ENCODE results near the gene SSR2. TPM values are rescaled to one million over a fixed set of nuclear protein-coding genes. Genes with fewer than 3 reads are reported as not detected.
"Not testable (repeated sequence)": the region's sequence is repeated elsewhere in the genome, so short reads cannot be mapped to it uniquely, and the experiment has no call there.

The SSR2 gene
- total RNA-seq, 1 donor from 2014 or later, result 66.9 TPM

DNA sequence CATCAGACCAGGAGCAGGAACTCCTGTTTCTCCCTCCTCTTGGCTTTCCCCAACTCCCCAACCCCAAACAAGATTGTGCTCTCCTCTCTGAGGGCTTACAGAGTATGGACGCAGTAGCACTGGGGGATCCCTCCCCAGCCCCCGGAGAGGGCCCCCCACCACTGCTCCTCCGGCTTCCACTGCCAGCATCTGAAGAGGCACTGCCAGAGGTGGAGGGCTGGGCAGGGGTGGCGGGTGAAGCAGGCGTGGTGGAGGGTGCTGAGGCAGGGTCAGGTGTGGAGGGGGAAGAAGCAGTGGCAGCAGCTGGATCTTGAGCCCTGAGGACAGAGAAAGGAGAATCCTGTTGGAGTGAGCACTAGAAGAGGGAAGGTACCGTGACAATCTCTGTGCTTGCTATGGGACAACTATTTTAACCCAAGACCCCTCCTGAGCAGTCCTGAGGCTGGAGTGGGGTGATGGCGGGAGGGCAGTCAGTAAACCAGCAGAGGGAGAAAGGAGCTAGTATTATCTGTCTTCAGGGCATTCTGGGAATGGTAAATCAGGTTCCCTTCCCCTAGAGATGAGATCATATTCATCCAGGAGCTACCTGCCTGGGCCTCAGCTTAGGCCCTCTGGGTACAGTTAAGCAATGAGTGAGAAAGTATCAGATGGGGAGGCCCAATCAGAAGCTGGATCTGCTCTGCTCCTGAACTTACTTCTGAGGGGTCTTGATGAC lies 30.4 kb upstream of the SSR2 start:
- intact Hi-C loops (cut with DNase I), result no loop called here
- DNase-seq, result no peak

DNA sequence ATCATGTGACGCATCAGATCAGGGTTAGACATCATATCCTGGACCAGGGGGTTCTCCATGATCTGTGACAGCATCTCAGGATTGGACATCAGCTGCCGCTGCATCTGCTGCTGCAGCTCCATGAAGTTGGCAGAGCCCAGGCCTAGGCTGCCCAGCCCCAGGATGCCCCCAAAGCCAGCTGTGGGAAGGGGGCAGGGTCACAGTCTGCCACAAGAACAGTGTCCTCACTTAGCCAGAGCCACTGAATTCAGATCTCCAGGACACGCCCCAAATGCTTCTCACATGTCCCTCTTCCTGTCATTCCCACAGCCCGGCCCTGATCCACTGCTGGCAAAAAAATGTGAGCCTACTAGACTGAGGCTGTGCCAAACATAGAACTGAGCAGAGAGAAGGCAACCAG lies 29.6 kb upstream of the SSR2 start:
- ATAC-seq (ENCODE audit: poor library complexity) (peak; percentile 6), DNase-seq (peak; percentile 53)
- intact Hi-C loops (cut with DNase I), result no loop called here

More for the DNA sequence above, 30.4 kb upstream of the SSR2 start:
- no peak for ATAC-seq (ENCODE audit: poor library complexity)

DNA sequence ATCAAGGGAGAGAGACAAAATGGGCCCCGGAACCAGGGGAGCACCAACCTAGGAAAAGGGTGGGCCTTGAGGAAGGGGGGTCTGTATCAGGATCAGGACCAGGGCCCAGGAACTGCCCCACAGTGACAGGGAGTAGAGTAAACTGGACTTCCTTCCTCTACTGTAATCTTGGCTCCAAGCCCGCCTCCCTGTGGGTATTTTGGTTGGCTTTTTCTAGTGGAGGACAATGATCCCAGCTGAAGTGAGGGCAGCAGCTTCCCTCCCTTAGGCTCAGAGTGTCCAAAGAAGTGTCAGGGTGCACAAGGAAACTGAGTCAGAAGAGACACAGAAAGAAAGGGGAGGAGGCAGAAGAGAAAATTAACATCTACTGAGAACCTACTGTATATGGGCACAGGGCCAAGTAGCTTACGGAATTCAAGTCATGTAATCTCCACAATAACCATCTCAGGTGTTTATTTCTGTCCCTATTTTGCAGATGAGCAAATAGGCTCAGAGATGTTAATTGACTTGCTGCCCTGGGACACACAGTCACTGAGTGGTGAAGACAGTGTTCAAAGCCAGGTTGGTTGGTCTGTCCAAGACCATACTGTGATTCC lies 28.0 kb upstream of the SSR2 start:
- ATAC-seq (ENCODE audit: poor library complexity) (no peak), DNase-seq (no peak)
- intact Hi-C loops (cut with DNase I), result no loop called here

DNA sequence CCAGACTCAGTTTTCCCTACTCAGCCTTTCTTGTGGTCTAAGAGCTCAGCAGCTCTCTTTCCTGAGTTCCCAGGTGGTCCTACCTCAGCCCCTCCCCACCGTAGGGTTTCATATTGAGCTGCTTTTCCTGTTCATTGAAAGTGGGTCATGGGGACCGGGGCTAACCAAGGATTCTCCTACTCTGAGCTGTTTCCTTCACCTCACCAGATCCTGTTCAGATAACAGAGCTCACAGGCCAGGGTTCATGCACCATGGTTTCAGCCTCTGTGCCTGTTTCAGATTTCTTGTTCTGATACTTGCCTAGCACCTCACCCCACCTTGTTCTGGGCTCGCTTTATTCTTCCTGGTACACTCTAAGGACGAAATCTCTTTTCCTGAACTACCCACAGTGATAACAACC lies 24.3 kb upstream of the SSR2 start:
- ATAC-seq (ENCODE audit: poor library complexity), result no peak
- no peak for DNase-seq
- intact Hi-C loops (cut with DNase I), result no loop called here

DNA sequence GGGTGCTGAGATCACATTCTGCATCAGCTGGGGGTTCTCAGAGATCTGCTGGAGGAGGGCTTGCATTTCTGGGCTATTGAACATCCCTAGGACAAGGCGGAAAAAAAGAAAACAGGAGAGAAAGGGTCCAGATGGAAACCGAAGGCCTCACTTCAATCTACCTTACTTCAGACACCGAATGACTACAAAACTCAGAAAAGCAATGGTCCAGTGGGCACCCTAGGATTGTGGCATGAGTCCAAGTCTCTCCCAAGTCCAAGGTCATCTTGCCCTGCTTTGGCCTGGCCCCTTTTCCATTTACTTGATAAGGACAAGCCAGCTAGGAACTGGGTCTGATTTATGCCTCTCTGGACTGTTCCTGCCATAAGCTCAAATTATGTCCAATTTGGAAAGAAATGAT lies 22.1 kb upstream of the SSR2 start:
- ATAC-seq (ENCODE audit: poor library complexity) (no peak), DNase-seq (no peak)
- intact Hi-C loops (cut with DNase I), result no loop called here

DNA sequence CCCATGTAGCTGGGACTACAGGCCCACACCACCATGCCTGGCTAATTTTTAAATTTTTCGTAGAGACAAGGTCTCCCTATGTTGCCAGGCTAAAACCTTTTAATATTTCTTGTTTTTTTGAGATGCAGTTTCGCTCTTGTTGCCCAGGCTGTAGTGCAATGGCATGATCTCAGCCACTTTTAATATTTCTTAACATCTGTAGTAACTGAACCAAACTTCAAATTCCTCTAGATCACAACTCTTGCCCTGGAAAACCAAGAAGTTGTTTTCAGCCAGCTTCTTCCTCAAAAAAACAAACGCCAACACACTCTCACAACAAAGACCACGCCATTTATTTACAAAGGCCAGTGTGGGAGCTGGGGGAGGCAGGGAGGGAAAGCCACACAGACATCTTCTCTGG lies 14.2 kb upstream of the SSR2 start:
- intact Hi-C loops (cut with DNase I); DNase-seq; ATAC-seq (ENCODE audit: poor library complexity): not testable (repeated sequence)

DNA sequence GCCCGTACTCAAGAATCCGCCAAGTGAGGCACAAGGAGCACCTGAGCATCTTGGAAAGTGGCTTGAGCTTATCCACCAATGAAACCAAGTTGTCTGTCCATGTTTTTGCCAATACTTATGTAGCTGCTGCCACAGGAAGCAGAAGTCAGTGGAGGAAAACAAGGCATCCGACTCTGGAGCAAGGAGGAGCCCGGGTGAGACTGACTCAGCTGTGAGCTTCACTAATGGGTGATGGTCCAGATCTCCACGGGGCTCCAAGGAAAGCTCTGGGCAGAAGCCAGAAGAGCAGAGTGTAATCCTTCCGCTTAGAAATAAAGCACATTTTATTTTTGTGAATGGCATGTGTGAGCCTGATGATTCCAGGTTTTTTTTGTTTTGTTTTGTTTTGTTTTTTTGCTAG lies 12.3 kb upstream of the SSR2 start:
- no peak for ATAC-seq (ENCODE audit: poor library complexity)
- intact Hi-C loops (cut with DNase I), result no loop called here
- DNase-seq, result no peak

DNA sequence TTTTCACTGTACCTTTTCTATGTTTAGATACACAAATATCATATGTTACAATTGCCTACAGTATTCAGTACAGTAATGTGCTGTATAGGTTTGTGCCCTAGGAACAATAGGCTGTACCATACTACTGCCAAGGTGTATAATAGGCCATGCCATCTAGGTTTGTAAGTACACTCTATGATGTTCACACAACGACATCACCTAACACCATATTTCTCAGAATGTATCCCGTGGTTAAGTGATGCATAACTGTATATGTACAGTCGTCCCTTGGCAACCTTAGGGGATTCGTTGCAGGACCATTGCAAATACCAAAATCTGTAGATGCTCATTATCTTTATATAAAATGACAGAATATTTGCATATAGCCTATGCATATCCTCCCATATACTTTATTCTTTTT lies 5.8 kb upstream of the SSR2 start:
- DNase-seq (no peak), ATAC-seq (ENCODE audit: poor library complexity) (no peak)
- intact Hi-C loops (cut with DNase I), result no loop called here

DNA sequence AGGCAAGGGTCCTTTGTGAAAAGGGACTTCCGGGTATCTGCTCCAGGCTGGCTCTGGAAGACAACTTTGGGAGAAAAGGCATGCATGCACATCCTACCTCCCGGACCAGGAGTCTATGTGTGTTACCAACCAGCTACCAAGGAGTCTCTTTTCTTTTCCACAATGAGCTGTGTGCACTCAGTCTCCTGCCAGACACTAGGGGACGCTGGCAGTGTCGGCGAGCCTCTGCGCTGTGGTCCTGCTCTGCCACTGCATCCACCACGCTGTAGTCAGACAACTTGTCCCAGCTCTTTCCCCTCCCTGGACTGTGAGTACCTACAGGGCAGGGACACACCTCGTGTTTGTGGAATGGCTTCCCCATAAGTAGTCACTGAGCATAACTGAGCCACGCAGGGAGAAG lies 5.1 kb upstream of the SSR2 start:
- intact Hi-C loops (cut with DNase I), result no loop called here
- DNase-seq (no peak), ATAC-seq (ENCODE audit: poor library complexity) (peak; percentile 59)

DNA sequence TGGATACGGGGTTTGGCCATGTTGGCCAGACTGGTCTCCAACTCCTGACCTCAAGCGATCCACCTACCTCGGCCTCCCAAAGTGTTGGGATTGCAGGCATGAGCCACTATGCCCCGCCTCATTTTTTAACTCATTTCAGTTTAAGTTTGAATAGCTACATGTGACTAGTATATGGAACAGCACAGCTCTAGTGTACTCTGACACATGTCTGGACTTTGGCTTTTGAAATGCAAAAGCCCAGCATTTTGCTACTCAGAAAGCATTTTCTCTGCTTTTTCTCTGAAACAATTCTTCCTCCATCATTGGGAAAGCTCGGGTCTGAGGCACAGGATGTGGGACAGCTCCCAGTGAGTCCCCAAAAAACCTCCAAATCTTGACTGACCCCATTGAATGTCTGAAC lies 4.0 kb upstream of the SSR2 start:
- intact Hi-C loops (cut with DNase I), result no loop called here
- DNase-seq, result no peak

DNA sequence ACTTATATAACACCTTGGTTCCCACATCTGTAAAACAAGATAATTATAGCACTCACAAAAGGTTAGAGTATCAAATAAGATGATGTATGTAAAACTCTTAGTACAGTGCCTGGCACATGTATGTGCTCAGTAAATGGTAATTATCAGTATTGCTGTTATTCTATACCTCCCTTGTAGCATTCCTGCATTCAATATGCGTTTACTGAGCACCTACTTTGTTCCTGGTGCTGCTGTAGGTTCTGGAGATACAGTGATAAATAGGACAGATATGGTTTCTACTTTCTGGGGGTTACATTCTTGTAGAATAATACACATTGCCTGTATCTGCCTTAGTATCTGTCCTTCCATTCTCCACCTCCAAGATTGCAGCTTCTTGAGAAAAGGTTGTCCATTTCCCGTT lies 1.2 kb upstream of the SSR2 start:
- no peak for ATAC-seq (ENCODE audit: poor library complexity)
- no peak for DNase-seq
- intact Hi-C loops (cut with DNase I), result no loop called here

More for the DNA sequence above, 4.0 kb upstream of the SSR2 start:
- no peak for ATAC-seq (ENCODE audit: poor library complexity)

DNA sequence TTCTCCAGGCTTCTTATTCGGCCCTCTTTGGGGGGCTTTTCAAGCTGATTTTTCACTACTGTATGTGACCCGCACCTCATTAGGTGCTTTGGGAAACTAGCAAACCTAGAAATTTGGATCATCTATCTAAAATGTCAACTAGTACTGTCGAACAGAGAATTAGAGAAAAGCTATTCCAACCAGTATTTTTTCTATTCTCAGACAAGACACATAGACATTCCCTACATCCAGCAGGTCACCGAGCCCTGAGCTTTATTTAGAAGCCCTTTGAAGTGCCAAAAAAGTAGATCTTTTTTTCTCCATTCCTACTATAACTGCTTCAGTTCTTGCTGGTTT lies 310 bp upstream of the SSR2 start:
- intact Hi-C loops (cut with DNase I), result no loop called here
- DNase-seq, result no peak
- no peak for ATAC-seq (ENCODE audit: poor library complexity)

DNA sequence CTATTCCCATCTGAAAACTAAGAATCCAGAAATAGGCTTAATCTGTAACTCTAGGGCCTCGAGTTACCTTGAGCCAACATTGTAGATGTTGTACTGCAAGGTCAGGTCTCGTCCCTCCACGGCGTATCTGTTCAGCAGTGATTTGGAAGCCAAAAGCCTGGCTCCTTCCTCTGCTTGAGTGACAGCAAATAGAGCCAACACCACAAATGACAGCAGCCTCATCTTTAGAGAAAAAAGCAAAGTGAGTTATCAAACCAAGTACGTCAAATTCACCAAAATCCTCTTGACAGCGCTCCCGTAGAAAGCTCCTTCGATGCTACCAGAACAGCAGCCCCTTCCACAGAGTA lies 832 bp downstream of the SSR2 start:
- intact Hi-C loops (cut with DNase I), result no loop called here
- no peak for DNase-seq
- no peak for ATAC-seq (ENCODE audit: poor library complexity)

DNA sequence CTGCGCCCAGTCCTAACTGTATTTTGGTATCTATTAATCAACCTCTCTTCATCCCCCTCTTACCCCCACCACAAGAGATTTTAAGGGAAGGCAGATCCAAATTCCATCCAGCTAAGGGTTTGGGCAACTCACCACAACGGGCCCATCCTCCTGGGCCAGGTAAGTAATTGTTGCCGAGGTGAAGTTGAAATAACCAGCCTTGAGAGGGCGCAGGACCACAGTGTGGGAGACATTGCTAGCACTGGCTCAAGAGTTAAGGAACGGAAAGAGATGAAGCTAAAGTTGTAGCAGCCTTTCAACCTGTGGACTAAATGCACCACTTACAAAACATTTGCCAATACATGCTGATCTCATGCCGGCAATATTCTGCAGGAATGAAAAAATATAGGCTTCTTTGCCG lies 5.9 kb downstream of the SSR2 start:
- ATAC-seq (ENCODE audit: poor library complexity) (no peak), DNase-seq (no peak)
- intact Hi-C loops (cut with DNase I), result no loop called here

DNA sequence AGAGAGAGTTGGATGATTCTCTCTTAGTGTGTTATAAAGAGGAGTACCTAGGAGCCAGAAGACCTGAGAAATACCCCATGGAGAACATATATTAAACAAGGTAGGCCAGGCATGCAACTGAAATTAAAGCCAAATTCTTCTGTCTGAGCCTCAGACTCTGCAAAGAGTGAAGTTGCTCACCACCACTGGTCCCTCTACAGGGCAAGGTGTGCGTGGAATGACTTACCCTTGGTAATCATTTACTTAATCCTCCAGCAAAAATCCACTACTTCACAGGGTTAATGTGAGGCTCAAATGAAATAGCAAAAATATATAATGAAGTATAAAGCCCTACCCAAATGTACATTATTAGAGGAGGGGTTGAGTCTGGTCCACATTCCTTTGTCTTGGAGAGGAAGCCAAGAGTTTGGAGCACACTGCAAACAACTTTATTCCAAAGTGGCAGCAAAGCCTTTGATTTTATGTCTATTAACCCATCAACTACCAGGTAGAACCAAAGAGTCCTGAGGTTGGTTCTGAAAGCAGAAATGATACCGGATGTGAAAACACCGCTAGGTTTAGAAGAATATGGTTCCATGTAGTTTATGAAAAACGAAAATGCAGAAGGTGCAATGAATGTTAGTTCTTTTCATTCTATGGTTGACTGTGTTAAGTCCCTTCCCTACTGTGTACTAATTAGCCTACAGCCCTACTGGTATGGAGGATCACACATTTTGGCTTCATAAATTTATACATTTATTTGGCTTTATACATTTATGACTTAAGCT lies 8.5 kb downstream of the SSR2 start:
- DNase-seq (no peak), ATAC-seq (ENCODE audit: poor library complexity) (no peak)
- intact Hi-C loops (cut with DNase I), result no loop called here

DNA sequence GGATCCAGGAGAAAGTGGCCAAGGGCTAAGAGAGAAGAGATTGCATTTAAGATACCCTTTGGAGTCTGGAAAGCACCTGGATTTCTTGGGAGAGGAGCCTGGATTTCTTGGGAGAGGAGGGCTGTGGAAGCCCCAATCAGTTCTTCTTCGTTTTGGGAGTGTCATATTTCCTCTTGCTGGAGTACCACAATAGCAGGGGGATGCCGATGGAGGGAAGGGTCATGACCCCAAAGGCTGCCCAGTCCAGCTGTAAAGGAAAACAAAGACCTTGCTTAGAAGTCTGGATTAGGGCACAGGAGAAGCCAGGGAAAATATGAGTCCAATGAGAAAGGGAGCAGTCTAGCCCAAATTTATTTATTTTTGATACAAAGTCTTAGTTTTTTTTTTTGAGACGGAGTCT lies 11.3 kb downstream of the SSR2 start:
- no peak for DNase-seq
- no peak for ATAC-seq (ENCODE audit: poor library complexity)
- intact Hi-C loops (cut with DNase I), result no loop called here

DNA sequence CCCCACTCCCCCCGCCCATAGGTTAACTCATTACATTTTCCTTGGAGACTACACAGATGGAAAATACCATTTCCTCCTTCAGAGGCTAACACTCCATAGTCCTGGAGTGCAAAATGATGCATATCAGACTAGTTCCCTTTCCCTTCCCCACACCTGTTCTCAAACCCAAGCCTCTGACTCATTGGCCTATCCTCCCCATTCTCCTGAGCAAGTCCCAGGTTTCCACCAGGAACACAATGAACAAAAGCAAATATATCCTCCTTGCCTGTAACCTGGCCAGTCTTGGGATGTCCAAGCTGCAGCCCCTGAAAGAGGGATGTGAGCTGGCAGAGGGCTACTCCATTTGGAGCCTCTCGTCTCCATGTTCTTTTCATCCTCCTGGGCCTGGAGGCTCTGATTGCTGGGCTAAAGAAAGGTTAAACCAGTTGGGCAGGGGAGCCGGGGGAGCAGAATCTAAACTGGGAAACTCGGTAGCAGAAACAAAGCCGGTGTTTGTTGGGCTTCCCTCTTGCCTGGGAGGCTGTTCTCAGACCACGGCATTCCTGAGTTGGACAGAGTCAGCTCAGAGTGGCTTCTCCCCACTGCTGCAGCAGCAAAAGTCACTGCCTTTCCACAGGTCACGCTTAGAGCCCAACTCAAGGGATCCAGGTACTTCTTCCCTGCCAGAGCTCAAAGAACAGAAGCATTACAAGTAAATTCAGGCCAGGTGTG lies 13.9 kb downstream of the SSR2 start:
- DNase-seq, result no peak
- ATAC-seq (ENCODE audit: poor library complexity), result no peak
- intact Hi-C loops (cut with DNase I), result no loop called here

DNA sequence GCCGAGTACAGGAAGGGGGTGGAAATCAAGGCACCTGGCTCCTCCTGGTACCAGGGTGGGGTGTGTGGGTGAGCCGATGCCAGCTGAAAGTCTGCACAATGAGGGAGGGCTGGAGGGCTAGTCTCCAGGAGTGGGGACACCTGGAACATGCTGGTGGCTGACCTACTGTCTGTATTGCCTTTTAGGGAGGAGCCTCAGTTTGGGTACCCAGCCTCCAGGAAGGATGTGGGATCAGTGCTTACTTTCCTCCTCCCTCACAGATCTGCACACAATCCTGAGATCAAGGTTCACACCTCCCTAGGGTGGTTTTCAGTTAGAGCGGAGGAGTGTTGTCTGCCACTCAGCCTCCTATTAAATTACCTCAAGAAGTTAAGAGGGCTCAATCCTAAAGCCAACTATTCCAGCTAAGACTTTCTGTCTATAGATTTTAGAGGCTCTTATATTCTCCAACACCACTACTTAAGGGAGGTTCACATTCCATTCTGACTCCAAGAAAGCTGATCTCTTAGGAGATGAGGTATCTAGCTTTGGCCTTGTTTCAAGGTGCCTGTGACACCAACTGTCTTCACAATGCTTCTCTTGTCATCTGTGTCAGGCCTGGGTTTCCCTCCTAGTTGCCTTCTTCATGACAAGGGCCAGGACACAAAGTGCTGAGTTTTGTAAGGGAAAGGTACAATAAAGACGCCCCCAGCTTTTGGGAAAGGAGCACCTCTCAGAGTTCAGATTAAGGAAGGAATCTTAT lies 15.7 kb downstream of the SSR2 start:
- ATAC-seq (ENCODE audit: poor library complexity) (no peak), DNase-seq (no peak)
- intact Hi-C loops (cut with DNase I), result no loop called here

DNA sequence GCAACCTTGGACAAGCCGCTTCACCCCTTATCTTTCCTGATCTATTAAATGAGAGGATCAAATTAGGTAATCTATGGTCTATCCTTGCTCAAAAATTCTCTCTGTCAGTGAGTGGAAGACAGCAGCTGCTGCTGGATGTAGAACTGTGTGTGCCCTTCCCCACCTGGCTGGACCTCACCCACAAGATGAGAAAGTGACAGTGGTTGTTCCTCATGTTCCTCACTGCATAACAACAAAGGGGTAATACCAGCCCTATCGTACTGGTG lies 16.9 kb downstream of the SSR2 start:
- ATAC-seq (ENCODE audit: poor library complexity) (no peak), DNase-seq (no peak)
- intact Hi-C loops (cut with DNase I), result no loop called here

Measured in Right ventricle myocardium superior (tissue), 1 donor.